Skin of body (tissue), 2 donors: Measurements from ENCODE around the gene GADD45G. TPM values are rescaled to one million over a fixed set of nuclear protein-coding genes. Genes with fewer than 3 reads are reported as not detected.
A peak's percentile ranks its signal among the peaks of the same experiment; 100 is the strongest.

Experiments
- DNase-seq: peaks from one replicate; lab custom pipeline; 2025; lab: John Stamatoyannopoulos, UW
- total RNA-seq: library from RNA; depleted of rRNA; stranded (reverse); fragments of >200 nt; gene quantifications from one replicate; pipeline ENCODE4 v1.2.3, GENCODE V29; 2014

The GADD45G gene
- total RNA-seq, 1 donor from 2014 or later: 8.3 TPM

- no peak for DNase-seq
Observed at GRCh38 chr9:89630508-89630907, 25.7 kb downstream of the GADD45G start.

- no peak for DNase-seq
Observed at GRCh38 chr9:89631384-89631783, 26.6 kb downstream of the GADD45G start.

DNA sequence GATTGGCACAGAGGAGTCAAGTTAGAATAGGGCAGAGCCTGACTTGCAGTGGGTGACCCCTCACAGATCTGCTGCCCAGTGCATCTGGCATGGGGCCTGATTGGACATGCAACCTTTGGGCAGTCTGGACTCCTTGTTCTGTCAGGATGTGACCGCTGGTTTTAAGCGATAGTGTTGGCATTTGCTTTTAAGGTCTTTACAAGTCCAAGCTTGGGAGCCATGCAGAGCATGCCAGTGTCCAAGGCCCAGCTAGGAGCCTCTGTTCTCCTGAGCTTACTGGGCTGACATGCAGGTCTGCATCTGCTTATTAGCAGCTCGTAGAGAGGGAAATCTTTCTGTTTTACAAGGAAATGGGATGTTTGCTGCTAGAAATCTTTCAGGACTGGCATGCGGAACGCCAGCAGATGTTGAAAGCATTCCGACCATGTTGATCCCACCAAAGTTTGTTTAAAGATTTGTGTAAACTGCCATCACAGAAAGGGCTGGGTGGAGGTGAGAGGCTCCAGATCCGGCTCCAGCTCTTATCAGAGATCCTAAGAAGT lies 27.5 kb downstream of the GADD45G start:
- DNase-seq: no peak

- DNase-seq: no peak
Observed at GRCh38 chr9:89632736-89633135, 27.9 kb downstream of the GADD45G start.

GRCh38 chr9:89633404-89633803 lies 28.6 kb downstream of the GADD45G start:
- DNase-seq: no peak

- no peak for DNase-seq
Observed at GRCh38 chr9:89633920-89634319, 29.1 kb downstream of the GADD45G start.

DNA sequence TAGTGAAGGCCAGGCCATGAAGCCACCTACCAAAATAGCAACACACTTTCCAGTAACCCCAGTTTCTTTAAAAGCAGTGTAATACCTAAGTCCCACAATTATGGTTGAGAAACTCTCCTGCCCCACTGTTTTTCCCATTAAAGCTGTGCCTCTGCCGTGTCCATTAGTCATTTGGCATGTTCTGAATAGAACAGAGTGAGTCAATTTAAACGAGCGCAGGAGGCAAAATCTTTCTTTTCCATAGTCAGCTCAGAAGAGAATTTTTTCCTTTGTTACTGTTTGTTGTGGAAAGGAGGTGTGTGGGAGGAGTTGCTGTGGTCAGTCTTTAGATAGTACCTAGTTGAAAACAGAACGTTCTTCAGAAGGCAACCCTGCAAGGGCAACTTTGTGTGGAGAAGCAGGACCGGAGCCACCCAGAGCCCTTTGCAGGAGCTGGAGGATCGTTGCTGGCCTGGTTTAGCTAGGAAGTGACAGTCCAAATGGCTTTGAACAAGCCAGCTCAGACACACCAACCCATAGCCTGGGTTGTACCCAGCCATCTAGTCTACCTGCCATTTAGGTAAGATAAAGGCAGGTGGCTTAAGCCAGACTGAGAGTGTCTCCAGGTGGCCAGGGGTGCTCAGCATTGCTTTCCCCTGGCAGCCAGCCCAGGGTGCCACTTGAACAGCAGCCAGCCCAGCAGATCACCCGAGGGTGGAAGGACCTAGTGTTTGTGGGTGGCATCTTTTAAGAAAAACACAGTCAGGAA lies 30.4 kb downstream of the GADD45G start:
- no peak for DNase-seq

GRCh38 chr9:89635816-89636215 lies 31.0 kb downstream of the GADD45G start:
- DNase-seq: no peak

GRCh38 chr9:89637787-89638186 lies 33.0 kb downstream of the GADD45G start:
- DNase-seq: no peak

DNA sequence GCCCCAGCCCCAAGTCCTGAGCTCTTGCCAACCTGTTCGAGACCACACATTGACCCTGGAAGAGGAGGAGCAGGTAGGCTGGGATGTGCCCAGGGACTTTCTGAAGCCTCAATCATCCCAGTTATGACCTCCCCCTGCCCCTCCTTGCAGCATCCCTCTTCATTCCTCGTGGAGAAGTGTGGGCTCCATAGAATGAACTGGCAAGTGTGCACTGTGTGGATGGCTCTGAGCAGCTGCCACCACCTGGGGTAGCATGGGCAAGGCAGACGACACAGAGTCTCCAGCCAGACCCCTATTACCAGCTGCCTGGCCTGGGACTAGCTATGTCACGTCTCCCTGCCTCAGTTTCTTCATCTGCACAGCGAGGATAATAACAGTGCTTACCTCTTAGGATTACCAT lies 33.5 kb downstream of the GADD45G start:
- no peak for DNase-seq

- DNase-seq: no peak
Observed at GRCh38 chr9:89638893-89639292, 34.1 kb downstream of the GADD45G start.

GRCh38 chr9:89639367-89639795 lies 34.6 kb downstream of the GADD45G start:
- peak; percentile 48 for DNase-seq

GRCh38 chr9:89639961-89640360 lies 35.1 kb downstream of the GADD45G start:
- no peak for DNase-seq

- no peak for DNase-seq
Observed at GRCh38 chr9:89640361-89640760, 35.5 kb downstream of the GADD45G start.

DNA sequence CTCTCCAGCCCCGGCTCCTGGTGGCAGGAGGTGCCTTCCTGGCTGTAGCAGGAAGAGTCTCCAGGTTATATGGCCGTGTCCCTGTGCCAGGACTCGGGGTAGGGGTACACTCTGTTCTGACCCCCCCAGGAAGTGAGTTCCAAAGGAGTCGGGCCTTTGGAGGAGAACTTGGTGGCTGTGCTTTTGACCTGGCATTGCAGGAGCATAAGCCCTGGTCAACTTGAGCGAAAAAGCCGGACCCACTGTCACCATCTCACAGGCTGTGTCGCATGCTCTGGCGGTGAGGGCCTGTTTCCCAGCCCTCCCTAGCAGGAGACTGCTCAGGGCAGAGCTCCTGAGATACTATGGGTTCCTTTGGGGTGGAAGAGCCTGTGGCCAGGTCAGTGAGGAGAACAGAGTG lies 36.0 kb downstream of the GADD45G start:
- DNase-seq: no peak

DNA sequence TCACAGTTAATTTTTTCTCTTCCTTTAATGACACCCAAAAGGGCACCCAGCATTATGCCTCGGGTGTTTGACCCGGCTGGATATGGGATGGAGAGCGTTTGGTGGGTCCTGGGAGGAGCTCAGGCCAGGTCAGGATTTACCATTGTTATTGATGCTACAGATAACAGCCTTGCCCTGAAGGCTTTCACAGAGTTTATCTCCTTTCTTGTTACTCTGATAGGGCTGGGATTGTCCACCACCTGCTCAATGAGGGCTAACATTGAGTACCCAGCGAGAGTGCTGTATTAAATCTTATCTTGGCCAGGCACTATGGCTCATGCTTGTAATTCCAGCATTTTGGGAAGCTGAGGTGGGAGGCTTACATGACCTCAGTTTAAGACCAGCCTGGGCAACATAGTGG lies 37.2 kb downstream of the GADD45G start:
- no peak for DNase-seq

- no peak for DNase-seq
Observed at GRCh38 chr9:89642789-89643188, 38.0 kb downstream of the GADD45G start.

- no peak for DNase-seq
Observed at GRCh38 chr9:89646189-89646939, 41.6 kb downstream of the GADD45G start.

DNA sequence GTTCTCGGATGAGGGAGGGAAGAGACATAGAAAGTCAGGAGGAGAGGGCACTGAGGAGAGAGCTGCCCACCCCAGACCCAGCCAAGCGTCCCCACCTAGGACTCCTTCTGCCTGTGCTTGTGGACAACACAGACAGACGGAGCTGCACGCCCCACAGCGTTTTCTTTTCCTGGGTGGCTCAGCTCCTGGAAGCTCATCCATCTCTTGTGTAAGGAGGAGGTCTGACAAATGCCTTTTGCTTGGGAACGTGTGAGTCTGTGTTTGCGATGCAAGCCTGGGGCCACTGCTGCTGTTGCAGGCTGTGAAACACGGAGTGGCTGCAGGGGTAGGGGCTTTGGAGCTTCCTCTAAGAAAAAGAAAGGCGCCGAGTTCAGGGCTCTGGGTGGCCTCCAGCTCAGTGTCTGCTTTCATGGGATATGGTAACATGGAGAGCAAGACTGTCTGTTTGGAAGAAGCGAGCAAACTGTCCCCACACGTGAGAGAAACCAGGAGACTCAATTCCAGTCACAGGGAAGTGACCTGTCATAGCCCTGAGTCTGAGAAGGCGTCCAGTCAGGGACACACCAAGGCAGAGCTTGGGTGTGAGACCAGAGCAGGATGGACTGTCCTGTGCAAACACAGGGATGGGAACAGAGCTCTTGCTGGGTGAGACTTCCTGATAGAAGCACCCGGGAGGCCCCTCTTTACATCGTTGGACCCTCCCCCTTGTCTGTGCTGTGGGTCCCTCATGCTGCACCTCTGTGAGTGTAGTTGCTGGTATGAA lies 42.7 kb downstream of the GADD45G start:
- DNase-seq: no peak

DNA sequence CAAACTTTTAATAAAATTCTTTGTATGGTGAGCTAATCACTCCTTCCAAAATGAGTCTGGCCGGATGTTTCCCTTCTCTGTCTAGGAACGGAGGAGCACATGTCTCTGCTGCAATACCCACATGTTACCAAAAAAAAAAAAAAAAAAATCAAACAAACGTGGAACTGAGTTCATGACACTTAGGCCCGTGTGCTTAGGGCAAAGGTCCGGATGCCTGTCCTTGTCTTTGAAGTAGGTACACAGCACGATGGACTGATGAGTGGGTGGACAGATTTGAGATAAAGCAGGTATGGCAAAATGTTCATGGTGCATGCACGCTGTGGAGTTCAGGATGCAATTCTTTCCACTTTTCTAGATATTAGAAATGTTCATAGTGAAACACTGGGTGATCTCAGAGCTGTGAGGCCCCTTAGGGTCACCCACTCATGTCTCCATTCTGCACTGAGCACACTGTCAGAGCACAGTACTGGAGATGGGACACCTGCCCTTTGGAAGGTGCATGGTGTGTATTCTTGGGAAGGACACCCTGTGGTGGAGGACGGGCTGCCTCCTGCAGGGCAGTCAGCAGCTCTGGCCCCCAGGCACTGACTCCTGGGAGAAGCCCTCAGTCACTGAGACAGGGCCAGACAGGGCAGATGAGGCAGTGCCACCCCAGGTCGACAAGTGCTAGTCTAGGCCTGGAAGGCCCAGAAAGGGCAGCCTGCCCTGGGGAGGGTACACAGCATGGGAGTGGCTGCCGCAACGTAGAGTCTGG lies 43.6 kb downstream of the GADD45G start:
- DNase-seq: no peak

GRCh38 chr9:89649039-89649691 lies 44.4 kb downstream of the GADD45G start:
- DNase-seq: no peak
